GM12873 (cell line): ENCODE results near the gene CCNJL.

ENCODE experiments used
- CTCF ChIP-seq: IDR thresholded peaks from 2 replicates; pipeline ENCODE4 v1.5.1; 2012; ENCODE audit warnings: low read depth, mild to moderate bottlenecking, moderate library complexity, low read length, control low read depth; ENCODE audit not compliant: insufficient read depth; ENCODE audit errors: missing control alignments

The CCNJL gene, protein sequence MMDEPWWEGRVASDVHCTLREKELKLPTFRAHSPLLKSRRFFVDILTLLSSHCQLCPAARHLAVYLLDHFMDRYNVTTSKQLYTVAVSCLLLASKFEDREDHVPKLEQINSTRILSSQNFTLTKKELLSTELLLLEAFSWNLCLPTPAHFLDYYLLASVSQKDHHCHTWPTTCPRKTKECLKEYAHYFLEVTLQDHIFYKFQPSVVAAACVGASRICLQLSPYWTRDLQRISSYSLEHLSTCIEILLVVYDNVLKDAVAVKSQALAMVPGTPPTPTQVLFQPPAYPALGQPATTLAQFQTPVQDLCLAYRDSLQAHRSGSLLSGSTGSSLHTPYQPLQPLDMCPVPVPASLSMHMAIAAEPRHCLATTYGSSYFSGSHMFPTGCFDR

GRCh38 chr5:160312134-160312959, at the start of gene CCNJL:
CCNJL (minus strand) TSS chr5:160312564; CDS start chr5:160311923, 641 bp downstream.
- no peak for TF ChIP-seq CTCF

GRCh38 chr5:160361624-160362228, 49.4 kb upstream of the CCNJL start:
- no peak for TF ChIP-seq CTCF

- TF ChIP-seq CTCF: peak; percentile 8
These were observed 47.9 kb upstream of the CCNJL start for GRCh38 chr5:160360310-160360709.

- no peak for TF ChIP-seq CTCF
These were observed 47.5 kb upstream of the CCNJL start for GRCh38 chr5:160359816-160360215.

DNA sequence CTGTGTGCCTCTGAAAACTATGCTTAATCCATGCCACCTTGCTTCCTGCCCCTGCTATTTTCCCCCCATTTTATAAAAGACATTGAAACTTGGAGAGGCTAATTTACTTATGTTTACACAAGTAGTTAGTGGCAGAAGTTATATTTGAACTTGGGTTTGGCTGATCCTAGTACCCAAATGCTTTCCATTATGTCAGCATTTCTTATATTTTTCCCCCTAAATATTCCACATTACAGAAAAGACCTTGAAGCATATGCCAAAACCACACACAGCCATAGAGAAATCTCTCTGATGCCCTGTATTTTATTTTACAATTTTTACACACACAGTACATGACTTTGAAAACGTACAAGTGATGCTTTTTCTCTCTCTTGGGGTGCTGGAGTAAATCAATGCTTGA, 46.9 kb upstream of the CCNJL start:
- TF ChIP-seq CTCF: no peak

GRCh38 chr5:160357861-160358411, 45.6 kb upstream of the CCNJL start:
- no peak for TF ChIP-seq CTCF

DNA sequence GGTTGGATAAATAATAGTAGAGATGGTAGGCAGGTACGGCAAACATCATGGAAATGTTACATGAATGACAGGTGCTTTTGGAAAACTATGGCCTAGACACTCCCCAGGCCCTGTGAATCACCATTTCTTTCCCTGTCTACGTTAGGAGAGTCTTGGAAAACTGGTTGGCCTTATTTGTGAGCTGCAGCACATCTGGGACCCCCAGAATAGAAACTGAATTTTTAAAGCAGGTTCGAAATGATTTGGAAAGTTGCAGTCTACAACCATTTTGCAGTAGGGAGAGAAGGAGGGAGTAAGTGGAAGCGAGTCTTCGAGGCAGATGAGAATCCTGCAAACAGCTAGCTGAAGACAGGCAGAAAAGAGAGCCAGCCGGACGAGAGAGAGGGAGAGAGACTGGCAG, 45.0 kb upstream of the CCNJL start:
- no peak for TF ChIP-seq CTCF
